Glutamatergic neuron (in vitro differentiated cells): ENCODE data around the gene PTK6. TPM values are rescaled to one million over a fixed set of nuclear protein-coding genes. Genes with fewer than 3 reads are reported as not detected.

ENCODE experiments used
- DNase-seq: peaks from one replicate; pipeline ENCODE4 v3.0.0; 2022
- H3K27ac Mint-ChIP-seq: one replicate; pipeline ENCODE4 v1.8.0; 2020; ENCODE audit warnings: mild to moderate bottlenecking, mixed read lengths, inconsistent platforms; ENCODE audit not compliant: unreplicated experiment
- H3K27me3 Mint-ChIP-seq: one replicate; pipeline ENCODE4 v1.8.0; 2020; ENCODE audit warnings: mild to moderate bottlenecking, moderate library complexity, mixed read lengths, inconsistent platforms; ENCODE audit not compliant: unreplicated experiment
- H3K36me3 Mint-ChIP-seq: one replicate; pipeline ENCODE4 v1.8.0; 2020; ENCODE audit warnings: mild to moderate bottlenecking, mixed read lengths, inconsistent platforms; ENCODE audit not compliant: unreplicated experiment
- H3K4me1 Mint-ChIP-seq: one replicate; pipeline ENCODE4 v1.8.0; 2020; ENCODE audit warnings: mild to moderate bottlenecking, low read depth, mixed read lengths, inconsistent platforms; ENCODE audit not compliant: unreplicated experiment
- H3K4me3 Mint-ChIP-seq: one replicate; pipeline ENCODE4 v1.8.0; 2020; ENCODE audit warnings: mild to moderate bottlenecking, mixed read lengths, inconsistent platforms; ENCODE audit not compliant: unreplicated experiment
- H3K9me3 Mint-ChIP-seq: one replicate; pipeline ENCODE4 v1.8.0; 2020; ENCODE audit warnings: mild to moderate bottlenecking, moderate library complexity, mixed read lengths, inconsistent platforms; ENCODE audit not compliant: unreplicated experiment
- CTCF ChIP-seq: fragments of 200-600 bp; sonication (generic); IDR thresholded peaks from one replicate; pipeline ENCODE4 v1.5.0; 2021; ENCODE audit not compliant: partially characterized antibody, unreplicated experiment
- total RNA-seq: library from RNA; stranded (reverse); fragmentation: NEBNext Ultra II Directional; extraction: Animal tissue kit (Norgen Biotek cat#: 25700); gene quantifications from one replicate; pipeline ENCODE4 v1.2.1, GENCODE V29; 2021; ENCODE audit not compliant: unreplicated experiment

PTK6 gene
- total RNA-seq, 1 donor from 2014 or later: 0.17 TPM

DNA sequence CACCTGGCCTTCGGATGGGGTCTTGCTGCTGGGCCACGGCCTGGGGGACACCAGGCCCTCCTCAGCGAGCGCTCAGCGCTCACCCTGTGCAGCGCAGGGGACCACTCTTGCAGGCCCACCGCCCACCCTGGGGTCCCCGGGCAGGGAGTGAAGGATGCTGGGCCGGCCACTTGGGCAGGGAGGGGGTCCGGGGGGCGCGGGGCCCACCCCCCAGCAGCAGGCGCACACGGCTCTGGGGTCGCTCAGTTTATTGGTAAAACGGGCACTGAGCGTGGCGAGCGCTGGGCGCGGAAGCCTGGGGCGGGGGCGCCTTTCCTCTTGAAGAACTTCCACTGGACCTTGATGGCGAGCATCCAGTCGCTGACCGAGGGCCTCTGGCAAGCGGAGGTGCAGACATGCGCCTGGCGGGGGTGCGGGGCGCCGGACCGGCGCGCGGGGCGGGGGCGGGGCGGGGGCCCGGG, 49.4 kb downstream of the PTK6 start:
- no peak overlapping the region for H3K4me3 Mint-ChIP-seq
- no peak for TF ChIP-seq CTCF
- H3K4me1 Mint-ChIP-seq: peaks cover 4% of the 10 kb centered on the region
- H3K9me3 Mint-ChIP-seq: peaks cover 7% of the 10 kb centered on the region
- H3K27me3 Mint-ChIP-seq: peaks cover 8% of the 10 kb centered on the region
- H3K27ac Mint-ChIP-seq: no peak overlapping the region
- peaks cover 13% of the 10 kb centered on the region for H3K36me3 Mint-ChIP-seq
- DNase-seq: peak; percentile 35

GRCh38 chr20:63487116-63487764, 49.9 kb downstream of the PTK6 start:
- H3K4me3 Mint-ChIP-seq: no peak overlapping the region
- DNase-seq: peak; percentile 20

GRCh38 chr20:63486300-63486855, 50.8 kb downstream of the PTK6 start:
- H3K36me3 Mint-ChIP-seq: peaks cover under 1% of the 10 kb centered on the region
- peaks cover 12% of the 10 kb centered on the region for H3K4me1 Mint-ChIP-seq
- no peak for DNase-seq
- no peak overlapping the region for H3K27ac Mint-ChIP-seq
- TF ChIP-seq CTCF: no peak
- H3K9me3 Mint-ChIP-seq: peaks cover 6% of the 10 kb centered on the region
- no peak overlapping the region for H3K4me3 Mint-ChIP-seq
- peaks cover 8% of the 10 kb centered on the region for H3K27me3 Mint-ChIP-seq

More at GRCh38 chr20:63487116-63487764, 49.9 kb downstream of the PTK6 start:
- Mint-ChIP-seq H3K36me3 (peaks cover 7% of the 10 kb centered on the region), H3K27me3 (peaks cover 10% of the 10 kb centered on the region), H3K4me1 (peaks cover 9% of the 10 kb centered on the region), H3K9me3 (peaks cover 6% of the 10 kb centered on the region), H3K27ac (no peak overlapping the region)
- TF ChIP-seq CTCF: no peak

GRCh38 chr20:63484651-63485403, 52.3 kb downstream of the PTK6 start:
- no peaks in the 10 kb centered on the region for H3K36me3 Mint-ChIP-seq
- peaks cover 9% of the 10 kb centered on the region for H3K9me3 Mint-ChIP-seq
- DNase-seq: no peak
- no peak for TF ChIP-seq CTCF
- H3K27ac Mint-ChIP-seq: no peak overlapping the region
- H3K4me3 Mint-ChIP-seq: no peak overlapping the region
- peaks cover 8% of the 10 kb centered on the region for H3K27me3 Mint-ChIP-seq
- peaks cover 14% of the 10 kb centered on the region for H3K4me1 Mint-ChIP-seq
